ENCODE results near the gene S100A8.
"Not testable (repeated sequence)": the region's sequence is repeated elsewhere in the genome, so short reads cannot be mapped to it uniquely, and the experiment has no call there.

The S100A8 gene

DNA sequence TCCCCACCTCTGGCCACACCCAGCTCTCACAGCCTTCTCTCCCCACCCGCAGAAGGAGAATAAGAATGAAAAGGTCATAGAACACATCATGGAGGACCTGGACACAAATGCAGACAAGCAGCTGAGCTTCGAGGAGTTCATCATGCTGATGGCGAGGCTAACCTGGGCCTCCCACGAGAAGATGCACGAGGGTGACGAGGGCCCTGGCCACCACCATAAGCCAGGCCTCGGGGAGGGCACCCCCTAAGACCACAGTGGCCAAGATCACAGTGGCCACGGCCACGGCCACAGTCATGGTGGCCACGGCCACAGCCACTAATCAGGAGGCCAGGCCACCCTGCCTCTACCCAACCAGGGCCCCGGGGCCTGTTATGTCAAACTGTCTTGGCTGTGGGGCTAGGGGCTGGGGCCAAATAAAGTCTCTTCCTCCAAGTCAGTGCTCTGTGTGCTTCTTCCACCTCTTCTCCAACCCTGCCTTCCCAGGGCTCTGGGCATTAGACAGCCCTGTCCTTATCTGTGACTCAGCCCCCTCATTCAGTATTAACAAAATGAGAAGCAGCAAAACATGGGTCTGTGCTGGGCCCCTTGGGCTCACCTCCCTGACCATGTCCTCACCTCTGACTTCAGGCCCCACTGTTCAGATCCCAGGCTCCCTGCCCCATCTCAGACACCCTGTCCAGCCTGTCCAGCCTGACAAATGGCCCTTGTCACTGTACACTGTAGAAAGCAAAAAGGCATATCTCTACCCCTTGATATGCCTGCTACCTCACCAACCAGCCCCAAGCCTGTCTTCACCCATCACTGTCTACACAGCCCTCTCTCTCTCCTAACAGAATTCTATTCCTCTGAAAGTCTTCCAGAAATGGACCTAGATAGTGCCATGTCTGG is 30.0 kb downstream of the S100A8 start:
- DNase-seq, result no peak

DNA sequence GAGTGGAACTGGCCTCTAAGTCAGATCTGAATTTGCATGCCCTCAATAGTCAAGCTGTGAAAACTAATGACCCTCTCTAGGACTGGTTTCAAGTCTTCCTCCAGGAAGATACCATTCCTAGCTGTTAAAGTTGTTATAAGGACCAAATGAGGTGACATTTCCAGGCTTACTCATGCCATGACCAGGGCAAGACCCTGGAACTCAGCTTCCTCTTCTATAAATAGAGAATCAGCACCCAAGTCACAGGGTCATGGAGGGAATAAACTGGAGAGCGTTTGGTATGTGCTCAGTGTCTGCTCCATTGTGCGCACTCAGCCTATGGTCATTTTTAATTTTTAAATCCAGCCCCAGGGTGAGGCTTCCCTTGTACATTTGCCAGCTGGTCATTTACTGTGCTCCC is 30.7 kb downstream of the S100A8 start:
- DNase-seq, result no peak

DNA sequence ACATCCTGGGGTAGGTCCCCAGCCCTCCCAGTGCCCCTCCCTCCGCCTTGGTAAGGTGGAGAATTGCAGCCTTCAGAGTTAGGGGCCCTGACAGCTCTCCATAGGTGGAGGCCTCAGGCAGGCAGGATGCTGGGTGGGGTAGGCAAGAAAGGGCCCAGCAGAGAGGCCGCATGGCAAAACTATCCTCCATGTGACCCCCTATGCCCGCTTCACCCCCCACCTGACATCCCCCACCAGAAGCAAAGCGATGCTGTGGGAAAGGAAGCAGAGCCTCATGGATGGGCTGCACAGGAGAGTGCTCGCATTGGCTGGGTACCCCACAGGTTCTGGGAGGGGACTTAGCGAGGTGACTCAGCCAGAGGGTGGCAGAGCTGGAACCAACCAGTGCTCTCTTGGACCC is 31.6 kb downstream of the S100A8 start:
- DNase-seq, result no peak

DNA sequence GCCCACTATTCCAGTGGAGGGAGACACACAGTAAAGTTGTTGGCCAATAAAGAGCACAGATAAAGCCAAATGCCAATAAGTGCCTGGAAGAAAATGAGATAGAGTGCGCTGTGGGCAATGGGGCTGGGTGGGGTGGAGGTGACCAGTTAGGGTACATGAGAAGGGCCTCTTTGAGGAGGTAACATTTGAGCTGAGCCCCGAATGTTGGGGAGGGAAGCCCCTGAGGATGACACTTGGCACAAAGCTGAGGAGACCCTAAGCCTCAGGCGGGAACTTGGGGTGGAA is 32.2 kb downstream of the S100A8 start:
- DNase-seq, result no peak

DNA sequence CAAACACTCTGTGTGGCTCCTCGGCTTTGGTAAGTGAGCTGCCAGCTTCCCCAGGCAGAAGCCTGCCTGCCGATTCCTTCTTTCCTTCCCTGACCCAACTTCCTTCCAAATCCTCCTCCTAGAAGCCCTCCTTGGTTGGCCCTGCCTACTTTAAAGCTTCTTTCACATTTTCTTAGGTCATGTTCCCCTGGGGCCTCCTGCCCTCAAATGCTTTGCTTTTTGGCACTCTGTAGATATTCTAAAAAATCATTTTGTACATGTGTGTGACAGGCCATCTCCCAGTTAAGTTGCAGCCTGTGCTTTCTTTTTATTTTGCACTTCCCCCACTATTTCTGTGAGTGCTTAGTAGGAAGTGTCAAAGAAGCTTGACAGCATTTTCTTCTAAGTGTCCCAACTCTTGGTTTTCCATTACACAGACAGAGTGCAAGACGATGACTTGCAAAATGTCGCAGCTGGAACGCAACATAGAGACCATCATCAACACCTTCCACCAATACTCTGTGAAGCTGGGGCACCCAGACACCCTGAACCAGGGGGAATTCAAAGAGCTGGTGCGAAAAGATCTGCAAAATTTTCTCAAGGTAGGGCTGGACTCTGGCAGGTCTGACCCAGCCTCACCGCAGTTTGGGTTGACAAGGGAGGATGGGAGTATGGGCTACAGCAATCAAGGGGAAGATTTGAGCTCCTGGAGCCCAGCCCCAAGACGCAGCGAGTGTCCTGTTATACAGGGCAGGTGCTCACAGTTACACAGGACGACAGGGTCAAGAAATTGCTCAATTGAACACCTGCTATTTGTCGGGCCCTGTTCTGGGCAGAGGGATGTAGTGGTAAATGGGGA is 32.8 kb downstream of the S100A8 start, which contains the start of gene S100A9:
TSS of gene S100A9 (plus strand) at position 2 of the 838 bp plus-strand sequence. CDS start at position 432, 430 bp downstream.
- no peak for DNase-seq

DNA sequence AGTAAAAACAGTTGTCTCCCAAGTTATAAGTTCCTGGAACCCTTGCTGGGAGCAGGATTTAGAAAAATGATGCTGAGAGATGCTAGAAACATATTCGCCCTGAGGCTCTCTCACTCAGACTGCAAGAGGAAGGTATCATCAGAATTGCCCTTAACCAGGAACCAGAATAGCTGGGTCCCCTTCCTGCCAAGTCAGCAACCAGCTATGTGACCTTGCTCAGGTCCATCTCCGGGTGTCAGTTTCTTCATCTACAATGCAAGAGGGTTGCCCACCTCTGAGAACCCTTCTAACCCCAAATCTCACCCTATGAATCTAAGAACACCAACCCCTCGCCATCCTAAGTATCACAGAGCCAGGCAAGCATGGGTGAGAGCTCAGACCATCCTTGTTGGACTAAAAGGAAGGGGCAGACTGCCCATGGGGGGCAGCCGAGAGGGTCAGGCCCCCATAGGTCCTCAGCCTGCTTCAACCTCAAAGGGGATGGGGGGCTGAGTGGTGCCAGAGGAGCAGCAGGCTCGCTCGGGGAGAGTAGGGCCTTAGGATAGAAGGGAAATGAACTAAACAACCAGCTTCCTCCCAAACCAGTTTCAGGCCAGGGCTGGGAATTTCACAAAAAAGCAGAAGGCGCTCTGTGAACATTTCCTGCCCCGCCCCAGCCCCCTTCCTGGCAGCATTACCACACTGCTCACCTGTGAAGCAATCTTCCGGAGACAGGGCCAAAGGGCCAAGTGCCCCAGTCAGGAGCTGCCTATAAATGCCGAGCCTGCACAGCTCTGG is 33.6 kb downstream of the S100A8 start:
- DNase-seq, result no peak

DNA sequence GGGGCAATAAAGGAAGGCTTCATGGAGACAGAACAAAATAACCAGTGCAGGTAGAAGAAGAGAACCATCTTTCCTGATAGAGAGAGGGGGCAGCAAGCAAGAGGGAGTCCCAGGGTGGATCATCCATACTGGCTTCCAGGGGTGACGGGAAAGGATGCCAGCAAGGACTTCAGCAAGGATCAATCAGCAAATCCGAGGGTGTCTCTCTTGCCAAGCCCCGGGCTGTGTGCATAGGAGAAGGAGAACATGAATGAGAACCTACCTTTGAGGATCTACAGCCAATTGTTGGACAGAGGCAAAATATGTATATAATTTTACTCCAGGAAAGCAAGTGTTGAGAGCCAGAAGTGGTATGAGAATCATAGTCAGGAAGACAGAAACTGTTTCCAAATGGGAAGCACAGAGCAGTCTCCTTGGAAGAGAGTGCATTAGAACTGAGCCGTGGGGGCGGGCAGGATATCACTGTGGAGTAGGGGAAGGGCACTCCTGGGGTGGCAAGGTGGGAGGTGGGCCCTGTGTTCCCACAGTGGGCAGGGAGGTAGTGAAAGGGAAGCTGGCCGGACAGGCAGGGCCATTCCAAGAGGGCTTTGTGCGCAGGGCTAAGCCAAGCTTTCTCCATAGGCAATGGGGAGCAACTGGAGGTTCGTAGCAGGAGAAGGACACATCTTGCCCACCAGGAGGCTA is 34.3 kb downstream of the S100A8 start:
- DNase-seq, result no peak

DNA sequence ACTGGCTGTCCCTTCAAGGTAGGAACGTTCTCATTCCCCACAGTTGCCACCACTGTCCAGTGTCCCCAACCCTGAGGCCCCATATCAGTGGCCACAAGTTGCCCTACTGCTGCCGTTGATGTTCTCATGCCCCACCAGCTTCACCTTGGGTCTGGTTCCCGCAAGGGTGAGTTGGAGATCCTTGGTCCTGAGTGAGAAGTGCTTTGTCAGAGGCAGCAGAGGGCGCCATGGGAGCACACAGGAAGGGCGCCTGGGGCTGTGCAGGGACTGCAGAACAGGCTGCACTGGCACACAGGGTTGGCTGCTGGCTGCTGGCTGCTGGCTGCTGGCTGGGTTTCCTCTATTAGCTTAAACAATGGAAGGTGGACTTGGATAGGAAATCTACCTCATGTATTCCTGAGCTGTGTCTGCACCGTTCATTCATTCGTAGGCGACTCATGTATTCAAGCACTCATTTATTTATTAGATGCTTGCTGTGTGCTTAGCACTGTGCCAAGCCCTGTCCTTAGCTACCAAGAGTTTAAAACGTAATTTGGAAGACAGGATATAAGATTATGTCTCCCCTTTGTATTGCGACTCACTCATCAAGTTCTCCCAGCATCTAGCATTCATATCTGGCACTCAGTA is 35.3 kb downstream of the S100A8 start:
- DNase-seq, result no peak

DNA sequence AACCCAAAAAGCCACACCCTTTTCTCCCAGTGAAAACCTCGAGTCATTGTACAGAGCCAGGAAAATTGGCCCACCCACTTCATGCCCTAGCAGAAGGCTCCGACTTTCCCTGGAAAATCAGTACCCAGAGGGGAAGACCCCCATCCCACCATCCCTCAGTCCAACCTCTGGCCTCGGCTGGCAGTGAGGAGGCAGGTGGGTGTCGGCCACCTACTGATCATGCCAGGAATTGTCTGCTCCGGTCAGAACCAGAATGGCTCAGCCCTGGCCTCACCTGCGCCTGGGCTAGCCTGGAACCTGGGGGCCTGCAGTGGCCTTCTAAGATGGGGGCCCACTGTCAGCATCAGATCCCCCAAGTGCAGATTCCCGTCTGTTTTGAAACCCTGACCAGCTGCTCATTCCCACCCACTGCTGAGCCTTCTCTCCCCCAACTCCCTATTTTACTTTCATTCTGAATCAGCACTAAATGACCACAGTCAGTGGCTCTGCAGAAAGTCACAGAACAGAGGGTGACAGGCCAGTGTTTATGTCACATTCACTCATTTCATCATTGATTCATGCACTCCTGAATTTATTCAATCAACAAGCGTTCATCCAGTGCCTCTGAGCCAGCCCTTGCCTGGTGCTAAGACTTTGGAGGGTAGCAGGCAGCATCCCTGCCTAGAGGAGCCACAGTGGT is 36.2 kb downstream of the S100A8 start:
- DNase-seq, result no peak

DNA sequence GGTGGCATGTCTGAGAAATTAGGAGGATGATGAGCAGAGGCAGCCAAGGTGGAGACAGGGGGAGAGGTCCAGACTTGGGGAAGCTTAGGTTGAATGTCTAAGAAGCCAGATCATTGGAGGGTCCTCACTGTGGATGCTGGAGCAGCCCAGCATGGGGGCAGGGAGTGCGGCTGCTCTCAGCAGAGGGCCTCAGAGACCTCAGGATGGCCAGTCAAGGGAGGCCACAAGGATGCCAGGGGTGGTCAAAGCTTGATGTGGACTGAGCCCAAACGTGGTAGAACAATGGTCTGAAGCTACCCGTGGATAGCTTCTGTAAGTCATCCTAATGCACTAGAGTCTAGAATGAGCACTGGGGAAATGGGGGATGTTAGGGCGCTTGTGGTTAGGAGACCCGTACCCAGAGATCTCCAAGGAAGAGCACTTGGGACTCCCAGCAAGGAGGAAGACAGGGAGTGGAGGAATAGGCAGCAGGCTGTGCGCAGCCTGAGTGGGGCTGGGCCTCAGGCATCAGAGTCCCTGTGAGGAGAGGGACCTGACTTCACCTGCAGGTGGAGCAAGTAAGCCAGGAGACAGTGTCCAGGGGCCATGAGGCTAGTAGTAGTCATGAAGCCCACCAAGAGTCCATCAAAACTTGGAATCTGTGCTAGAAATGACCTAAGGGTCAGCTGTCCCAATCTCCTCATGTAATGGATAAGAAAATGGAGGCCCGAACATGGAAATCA is 37.5 kb downstream of the S100A8 start:
- no peak for DNase-seq

DNA sequence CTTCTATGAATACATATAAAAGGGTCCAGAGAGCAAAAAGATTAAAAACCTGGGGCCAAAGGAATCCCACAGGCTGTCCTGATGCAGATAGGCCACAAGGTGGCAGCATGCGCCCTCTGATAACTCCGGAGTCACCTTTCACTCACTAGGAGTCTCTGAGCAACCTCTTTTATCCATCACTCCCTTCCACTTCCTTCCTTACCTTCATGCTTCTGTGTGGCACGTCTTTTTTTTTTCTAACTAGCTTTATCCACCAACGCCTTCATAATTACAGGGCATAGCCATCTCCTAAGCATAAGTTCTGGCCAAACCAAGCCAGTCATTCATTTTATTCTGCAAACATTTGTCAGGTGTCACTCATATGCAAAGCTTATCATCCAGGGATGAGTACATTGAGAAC is 38.4 kb downstream of the S100A8 start:
- DNase-seq, result no peak

DNA sequence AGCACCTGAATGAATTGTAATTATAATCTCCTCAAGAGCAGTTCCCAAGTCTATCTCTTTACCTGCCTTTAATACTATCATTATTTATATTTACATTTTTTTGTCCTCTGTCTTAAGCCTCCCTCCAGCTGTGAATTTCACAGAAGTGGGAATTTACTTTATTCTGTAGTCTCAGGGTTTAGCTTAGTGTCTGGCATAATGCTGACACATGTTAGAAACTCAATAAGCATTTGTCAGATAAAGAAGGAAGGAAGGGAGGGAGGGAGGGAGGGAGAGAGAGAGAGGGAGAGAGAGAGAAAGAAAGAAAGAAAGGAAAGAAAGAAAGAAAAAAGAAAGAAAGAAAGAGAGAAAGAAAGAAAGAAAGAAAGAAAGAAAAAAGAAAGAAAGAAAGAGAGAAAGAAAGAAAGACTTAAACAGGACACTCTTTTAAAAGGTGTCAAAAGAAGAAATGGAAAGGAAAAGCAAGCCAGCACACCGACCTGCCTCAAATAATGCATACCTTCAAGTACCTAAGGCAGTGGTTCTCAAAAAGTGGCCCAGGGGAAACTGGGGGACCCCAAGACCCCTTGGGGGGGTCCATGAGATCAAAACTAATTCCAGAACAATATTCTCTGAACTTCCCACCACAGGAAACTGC is 40.4 kb downstream of the S100A8 start:
- no peak for DNase-seq

DNA sequence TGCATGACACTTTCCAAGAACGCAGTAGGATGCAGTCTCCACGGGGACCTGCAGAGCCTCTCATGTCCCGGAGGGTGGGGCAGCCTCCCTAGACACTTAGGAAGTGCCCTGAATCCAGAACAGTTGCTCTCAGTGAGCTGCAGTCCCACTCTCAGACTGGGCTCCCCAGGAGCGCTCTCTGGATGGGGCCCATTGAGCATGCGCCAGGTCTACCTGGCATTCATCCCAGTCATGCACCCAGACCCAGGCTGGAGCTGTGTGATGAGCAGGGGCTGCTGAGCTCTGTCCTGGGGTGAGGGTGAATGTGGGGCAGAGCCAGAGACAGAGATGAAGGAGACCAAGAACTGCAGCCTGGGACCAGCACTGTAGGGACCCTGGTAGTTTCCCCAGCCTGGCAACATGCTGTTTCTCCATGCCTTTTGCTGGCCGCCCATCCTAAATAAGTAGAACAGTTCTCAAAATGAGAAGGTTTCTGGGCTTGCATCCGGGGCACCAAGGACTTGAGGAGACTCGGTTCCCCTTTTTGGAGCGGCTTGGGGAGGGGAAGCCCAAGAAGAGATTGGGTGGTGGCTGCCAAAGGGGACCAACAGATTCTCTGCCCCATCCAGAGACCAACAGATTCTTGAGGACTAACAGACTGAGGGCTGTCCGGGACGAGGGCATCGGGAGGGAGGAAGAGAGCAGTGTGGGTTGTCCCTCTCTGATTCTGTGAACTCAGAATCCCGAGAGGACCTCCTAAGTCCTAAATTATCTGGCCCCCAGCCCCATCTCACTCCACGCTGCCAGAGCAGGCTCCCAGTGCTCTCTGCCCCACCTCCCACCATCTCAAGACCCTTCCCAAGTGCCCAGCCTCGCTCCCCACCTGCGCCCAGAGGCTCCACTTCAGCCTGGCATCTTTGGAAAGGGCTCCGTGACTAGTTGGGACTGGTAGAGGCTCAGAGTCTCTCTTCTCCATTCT is 41.2 kb downstream of the S100A8 start:
- no peak for DNase-seq

DNA sequence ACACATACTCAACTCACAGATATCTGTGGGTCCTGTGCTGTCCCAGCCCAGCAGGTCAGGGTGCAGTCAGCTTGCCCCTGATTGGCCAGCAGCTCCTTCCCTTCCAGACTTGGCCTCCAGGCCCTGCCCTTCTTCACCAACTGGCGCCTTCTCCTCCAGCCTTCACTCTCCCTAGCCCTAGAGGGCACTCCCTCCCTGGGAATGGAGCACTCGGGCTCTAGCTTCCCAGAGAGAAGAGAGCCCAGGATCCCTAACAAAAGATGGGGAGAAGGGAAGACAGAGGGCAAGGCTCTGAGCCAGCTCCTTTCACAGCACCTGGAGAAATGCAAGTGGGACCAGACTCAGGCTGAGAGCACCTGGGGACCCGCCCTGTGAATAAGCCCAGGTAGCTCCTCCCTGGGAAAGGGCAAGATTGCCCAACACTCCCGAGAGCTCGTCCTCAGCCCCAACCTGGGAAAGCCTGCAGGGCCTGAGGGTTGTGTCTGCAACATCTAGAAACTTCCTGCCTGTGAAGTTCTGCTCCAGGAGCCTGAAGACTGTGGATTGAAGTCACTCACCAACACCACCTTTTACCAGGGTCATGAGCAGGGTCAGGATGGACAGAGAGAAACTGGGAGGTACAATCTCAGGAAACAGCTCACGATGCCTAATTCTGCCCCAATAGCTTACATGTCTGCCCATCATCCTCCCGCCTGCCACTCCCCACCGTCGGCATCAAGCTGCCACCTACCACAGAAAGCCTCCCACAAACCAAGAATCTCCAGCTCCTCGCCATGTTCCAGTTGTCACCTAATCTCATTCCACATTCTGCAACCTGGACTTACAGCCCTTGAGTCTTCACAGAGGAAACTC is 42.1 kb downstream of the S100A8 start, which contains the start of gene PGLYRP4:
TSS of gene PGLYRP4 (minus strand) at position 331 of the 852 bp plus-strand sequence. CDS start 909 bp downstream, outside the sequence.
- no peak for DNase-seq

DNA sequence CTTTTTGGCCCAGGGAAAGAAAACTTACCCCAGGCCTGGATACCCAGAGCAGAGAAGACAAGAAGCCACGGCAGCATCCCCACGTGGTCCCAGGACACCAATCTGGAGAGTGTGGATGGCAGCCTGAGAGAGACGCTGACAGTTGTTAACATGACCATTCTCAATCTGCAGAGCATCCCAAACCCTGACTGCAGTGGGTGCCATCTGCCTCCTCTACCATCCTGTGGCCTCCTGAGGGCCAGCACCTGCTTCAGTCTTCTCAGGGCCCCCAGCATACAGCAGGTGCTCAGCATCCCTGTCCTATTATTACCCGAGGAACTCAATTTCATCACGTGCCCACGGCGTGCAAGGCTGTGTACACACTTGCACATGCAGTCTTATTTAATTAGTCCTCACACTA is 43.0 kb downstream of the S100A8 start:
- no peak for DNase-seq

DNA sequence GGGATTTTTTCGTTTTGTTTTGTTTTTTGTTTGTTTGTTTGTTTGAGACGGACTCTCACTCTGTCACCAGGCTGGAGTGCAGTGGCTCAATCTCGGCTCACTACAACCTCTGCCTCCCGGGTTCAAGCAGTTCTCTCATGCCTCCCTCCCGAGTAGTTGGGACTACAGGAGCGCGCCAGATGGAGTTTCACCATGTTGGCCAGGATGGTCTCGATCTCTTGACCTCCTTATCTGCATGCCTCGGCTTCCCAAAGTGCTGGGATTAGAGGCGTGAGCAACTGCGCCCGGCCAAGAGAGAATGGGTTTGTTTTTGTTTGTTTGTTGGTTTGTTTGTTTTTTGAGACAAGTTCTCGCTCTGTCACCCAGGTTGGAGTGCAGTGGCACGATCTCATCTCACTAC is 43.8 kb downstream of the S100A8 start:
- DNase-seq, result not testable (repeated sequence)

DNA sequence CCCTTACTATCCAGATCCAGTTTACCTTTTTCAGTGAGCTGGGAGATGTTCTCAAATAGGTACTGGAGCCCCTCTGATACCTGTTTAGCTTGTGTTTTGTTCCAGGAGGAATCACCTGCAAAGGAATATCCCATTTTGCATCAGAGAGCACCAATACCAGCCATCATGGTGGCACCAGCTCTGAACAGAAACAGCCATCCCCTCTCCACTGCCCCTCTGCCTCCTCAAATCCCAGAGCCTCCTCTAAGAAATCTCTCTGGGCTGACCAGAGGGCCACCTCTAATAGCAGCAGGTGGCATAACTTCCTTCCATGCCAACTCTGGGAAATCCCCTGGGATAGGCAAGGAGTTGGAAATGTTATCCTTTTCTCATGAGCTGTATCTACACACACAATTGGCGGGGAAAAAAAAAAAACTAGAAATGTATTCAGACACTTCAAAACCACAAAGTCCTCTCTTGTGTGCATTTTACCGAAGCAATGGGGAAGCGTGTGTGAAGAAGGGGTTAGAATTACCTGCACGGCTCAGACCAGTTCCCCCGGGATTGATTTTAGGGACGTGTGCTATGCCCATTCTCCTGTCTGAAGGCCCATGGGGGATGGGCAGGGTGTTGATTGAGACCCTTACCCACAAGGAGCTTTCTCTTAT is 44.7 kb downstream of the S100A8 start:
- DNase-seq, result peak; percentile 30

Measured in NCI-H510A (cell line).